H9 (cell line): Measurements from ENCODE around the gene SPOCD1. TPM values are rescaled to one million over a fixed set of nuclear protein-coding genes. Genes with fewer than 3 reads are reported as not detected.

Experiments
- DNase-seq: peaks from one replicate; pipeline ENCODE4 v3.0.0-alpha.2; 2017
- H2AFZ ChIP-seq: one replicate; pipeline ENCODE4 v1.6.1; 2013; ENCODE audit warnings: mild to moderate bottlenecking, low read length, control low read depth, moderate library complexity
- H2AK5ac ChIP-seq: 2 replicates; pipeline ENCODE4 v1.6.1; 2013; ENCODE audit warnings: low read length, control low read depth, mixed read lengths; ENCODE audit not compliant: insufficient read length
- H2BK120ac ChIP-seq: one replicate; pipeline ENCODE4 v1.6.1; 2013; ENCODE audit warnings: low read depth, mild to moderate bottlenecking, low read length, control low read depth, inconsistent platforms; ENCODE audit not compliant: poor library complexity, severe bottlenecking
- H2BK12ac ChIP-seq: 2 replicates; pipeline ENCODE4 v1.6.1; 2013; ENCODE audit warnings: low read length, control low read depth, mixed read lengths, low read depth; ENCODE audit not compliant: insufficient read length
- H2BK15ac ChIP-seq: 2 replicates; pipeline ENCODE4 v1.6.1; 2013; ENCODE audit warnings: low read depth, low read length, control low read depth
- H2BK20ac ChIP-seq: one replicate; pipeline ENCODE4 v1.6.1; 2013; ENCODE audit warnings: low read depth, mild to moderate bottlenecking, low read length, control low read depth, inconsistent platforms; ENCODE audit not compliant: poor library complexity, severe bottlenecking
- H2BK5ac ChIP-seq: 2 replicates; pipeline ENCODE4 v1.6.1; 2013; ENCODE audit warnings: low read length, control low read depth, mixed read lengths; ENCODE audit not compliant: insufficient read length
- H3K14ac ChIP-seq: 2 replicates; pipeline ENCODE4 v1.6.1; 2013; ENCODE audit warnings: low read length, control low read depth; ENCODE audit not compliant: insufficient read depth
- H3K18ac ChIP-seq: 2 replicates; pipeline ENCODE4 v1.6.1; 2013; ENCODE audit warnings: low read depth, mild to moderate bottlenecking, mixed read lengths, low read length, control low read depth; ENCODE audit not compliant: insufficient read length
- H3K23ac ChIP-seq: 2 replicates; pipeline ENCODE4 v1.6.1; 2013; ENCODE audit warnings: low read length, control low read depth, mixed read lengths, low read depth; ENCODE audit not compliant: insufficient read length
- H3K23me2 ChIP-seq: 2 replicates; pipeline ENCODE4 v1.6.1; 2013; ENCODE audit warnings: low read depth, mild to moderate bottlenecking, mixed read lengths, low read length, control low read depth; ENCODE audit not compliant: insufficient read length, poor library complexity, severe bottlenecking
- H3K27ac ChIP-seq: 2 replicates; pipeline ENCODE4 v1.5.1; 2013; ENCODE audit warnings: low read length, control low read depth, mixed read lengths, low read depth; ENCODE audit not compliant: insufficient read length
- H3K27me3 ChIP-seq: 2 replicates; pipeline ENCODE4 v1.6.1; 2013; ENCODE audit warnings: low read length, control low read depth, inconsistent platforms; ENCODE audit not compliant: insufficient read depth
- H3K4ac ChIP-seq: 2 replicates; pipeline ENCODE4 v1.6.1; 2013; ENCODE audit warnings: low read depth, mild to moderate bottlenecking, control low read depth, inconsistent platforms, low read length, moderate library complexity
- H3K4me1 ChIP-seq: 2 replicates; pipeline ENCODE4 v1.6.1; 2013; ENCODE audit warnings: low read length, control low read depth, inconsistent platforms; ENCODE audit not compliant: insufficient read depth
- H3K4me2 ChIP-seq: 2 replicates; pipeline ENCODE4 v1.6.1; 2013; ENCODE audit warnings: low read length, control low read depth, mixed read lengths; ENCODE audit not compliant: insufficient read length, insufficient read depth
- H3K56ac ChIP-seq: 2 replicates; pipeline ENCODE4 v1.6.1; 2013; ENCODE audit warnings: low read depth, mild to moderate bottlenecking, mixed read lengths, low read length, control low read depth; ENCODE audit not compliant: insufficient read length
- H3K79me1 ChIP-seq: 2 replicates; pipeline ENCODE4 v1.6.1; 2013; ENCODE audit warnings: low read depth, mild to moderate bottlenecking, moderate library complexity, low read length, control low read depth, inconsistent platforms; ENCODE audit not compliant: insufficient read depth, poor library complexity, severe bottlenecking
- H3K79me2 ChIP-seq: 2 replicates; pipeline ENCODE4 v1.6.1; 2013; ENCODE audit warnings: low read length, control low read depth, inconsistent platforms; ENCODE audit not compliant: insufficient read depth
- H3K9ac ChIP-seq: 2 replicates; pipeline ENCODE4 v1.6.1; 2013; ENCODE audit warnings: low read length, control low read depth, mixed read lengths; ENCODE audit not compliant: insufficient read length; ENCODE audit errors: extremely low read depth
- H3K9me3 ChIP-seq: one replicate; pipeline ENCODE4 v1.6.1; 2013; ENCODE audit warnings: low read depth, low read length, inconsistent platforms; ENCODE audit not compliant: control insufficient read depth
- H3T11ph ChIP-seq: one replicate; pipeline ENCODE4 v1.6.1; 2013; ENCODE audit warnings: mild to moderate bottlenecking, low read length, control low read depth, inconsistent platforms
- H4K20me1 ChIP-seq: one replicate; pipeline ENCODE4 v1.6.1; 2013; ENCODE audit not compliant: control insufficient read depth, insufficient read length, insufficient read depth
- H4K5ac ChIP-seq: 2 replicates; pipeline ENCODE4 v1.6.1; 2013; ENCODE audit warnings: low read depth, mild to moderate bottlenecking, mixed read lengths, low read length, control low read depth; ENCODE audit not compliant: insufficient read length
- H4K8ac ChIP-seq: replicated peaks from 2 replicates; pipeline ENCODE4 v1.6.1; 2013; ENCODE audit warnings: low read length, control low read depth, mixed read lengths, low read depth; ENCODE audit not compliant: insufficient read length
- H4K91ac ChIP-seq: 2 replicates; pipeline ENCODE4 v1.6.1; 2013; ENCODE audit warnings: low read depth, mild to moderate bottlenecking, moderate library complexity, mixed read lengths, low read length, control low read depth; ENCODE audit not compliant: insufficient read length
- H3K27ac Mint-ChIP-seq, 3 experiments: 2 replicates in 2 of 3; 3 replicates in 1 of 3; pipeline ENCODE4 v1.8.0; 2020 to 2021; ENCODE audit warnings: mixed read lengths in 3 of 3, mild to moderate bottlenecking in 1 of 3, moderate library complexity in 1 of 3
- H3K27me3 Mint-ChIP-seq: 2 replicates; pipeline ENCODE4 v1.8.0; 2021; ENCODE audit warnings: low read depth, mild to moderate bottlenecking, moderate library complexity, mixed read lengths
- H3K36me3 Mint-ChIP-seq, 3 experiments: 2 replicates in 2 of 3; 3 replicates in 1 of 3; pipeline ENCODE4 v1.8.0; 2020 to 2021; ENCODE audit warnings: low read depth in 3 of 3, mixed read lengths in 3 of 3; ENCODE audit not compliant: insufficient read depth in 1 of 3
- H3K4me1 Mint-ChIP-seq, 2 experiments: 2 replicates each; pipeline ENCODE4 v1.8.0; 2020; ENCODE audit warnings: mixed read lengths in 2 of 2
- H3K4me3 Mint-ChIP-seq, 2 experiments: 2 replicates in 1 of 2; 3 replicates in 1 of 2; pipeline ENCODE4 v1.8.0; 2020 to 2021; ENCODE audit warnings: mild to moderate bottlenecking in 2 of 2, mixed read lengths in 2 of 2, moderate library complexity in 1 of 2
- H3K9me3 Mint-ChIP-seq, 2 experiments: 2 replicates in 1 of 2; 3 replicates in 1 of 2; pipeline ENCODE4 v1.8.0; 2020; ENCODE audit warnings: mild to moderate bottlenecking in 2 of 2, mixed read lengths in 2 of 2, moderate library complexity in 1 of 2
- CTCF ChIP-seq: fragments of 200-600 bp; sonication (generic); conservative IDR thresholded peaks from 3 replicates; pipeline ENCODE4 v1.8.0; 2021; ENCODE audit warnings: antibody characterized with exemption, mild to moderate bottlenecking
- WGBS: extraction: QIAGEN DNeasy Blood & Tissue Kit; methylation state at CpG from one replicate; pipeline ENCODE4 v1.1.7; 2013; ENCODE audit warnings: missing lambda C conversion rate, low lambda C conversion rate, mixed read lengths; ENCODE audit not compliant: insufficient read length; ENCODE audit errors: extremely low coverage; 5-methylcytosine and 5-hydroxymethylcytosine counted together
- total RNA-seq: library from RNA; stranded (reverse); gene quantifications from 2 replicates; pipeline ENCODE4 v1.2.1, GENCODE V29; 2021

Gene SPOCD1
- total RNA-seq, 1 experiment from 2014 or later = 1.5 TPM

GRCh38 chr1:31798433-31799195 is 17.2 kb downstream of the SPOCD1 start:
- Histone ChIP-seq H3K79me2 (no peaks in the 10 kb centered on the region), H2AK5ac (no peak overlapping the region), H3K79me1 (no peaks in the 10 kb centered on the region), H2BK15ac (no peak overlapping the region), H3K27me3 (no peaks in the 10 kb centered on the region), H4K91ac (no peak overlapping the region), H2BK120ac (no peak overlapping the region), H2AFZ (no peak overlapping the region), H2BK12ac (no peak overlapping the region), H4K8ac (no peak overlapping the region), H4K5ac (no peak overlapping the region), H2BK5ac (no peak overlapping the region), H3K14ac (no peak overlapping the region), H3K56ac (no peak overlapping the region), H4K20me1 (no peaks in the 10 kb centered on the region), H3K4me1 (no peaks in the 10 kb centered on the region), H3K4me2 (no peak overlapping the region), H3K27ac (no peak overlapping the region), H3T11ph (no peak overlapping the region), H3K9me3 (no peaks in the 10 kb centered on the region), H3K18ac (no peak overlapping the region), H2BK20ac (no peak overlapping the region), H3K23ac (no peak overlapping the region), H3K23me2 (no peaks in the 10 kb centered on the region), H3K4ac (no peak overlapping the region), H3K9ac (no peak overlapping the region)
- no peaks in the 10 kb centered on the region for H3K36me3 Mint-ChIP-seq
- no CpG with 5 or more reads among the region's 17 CpGs for WGBS
- no peak overlapping the region for H3K27ac Mint-ChIP-seq
- no peaks in the 10 kb centered on the region; the same call in none of the 2 replicates for H3K27me3 Mint-ChIP-seq
- H3K4me1 Mint-ChIP-seq = peaks cover 17 to 42% of the 10 kb centered on the region in 2 experiments
- DNase-seq = no peak
- TF ChIP-seq CTCF = no peak
- H3K9me3 Mint-ChIP-seq = no peaks in the 10 kb centered on the region; a peak in 1 of 5 replicates
- no peak overlapping the region for H3K4me3 Mint-ChIP-seq
